Erythroblast (primary cell): ENCODE results near the gene KCTD14.

Experiments used
- GATA1 ChIP-seq: IDR thresholded peaks from 2 replicates; pipeline ENCODE4 v1.6.1; 2011; ENCODE audit warnings: low read depth, mild to moderate bottlenecking, control low read depth, low read length, moderate library complexity
- POLR2A ChIP-seq: IDR thresholded peaks from 2 replicates; pipeline ENCODE4 v1.6.1; 2011; ENCODE audit warnings: mild to moderate bottlenecking, low read length

DNA sequence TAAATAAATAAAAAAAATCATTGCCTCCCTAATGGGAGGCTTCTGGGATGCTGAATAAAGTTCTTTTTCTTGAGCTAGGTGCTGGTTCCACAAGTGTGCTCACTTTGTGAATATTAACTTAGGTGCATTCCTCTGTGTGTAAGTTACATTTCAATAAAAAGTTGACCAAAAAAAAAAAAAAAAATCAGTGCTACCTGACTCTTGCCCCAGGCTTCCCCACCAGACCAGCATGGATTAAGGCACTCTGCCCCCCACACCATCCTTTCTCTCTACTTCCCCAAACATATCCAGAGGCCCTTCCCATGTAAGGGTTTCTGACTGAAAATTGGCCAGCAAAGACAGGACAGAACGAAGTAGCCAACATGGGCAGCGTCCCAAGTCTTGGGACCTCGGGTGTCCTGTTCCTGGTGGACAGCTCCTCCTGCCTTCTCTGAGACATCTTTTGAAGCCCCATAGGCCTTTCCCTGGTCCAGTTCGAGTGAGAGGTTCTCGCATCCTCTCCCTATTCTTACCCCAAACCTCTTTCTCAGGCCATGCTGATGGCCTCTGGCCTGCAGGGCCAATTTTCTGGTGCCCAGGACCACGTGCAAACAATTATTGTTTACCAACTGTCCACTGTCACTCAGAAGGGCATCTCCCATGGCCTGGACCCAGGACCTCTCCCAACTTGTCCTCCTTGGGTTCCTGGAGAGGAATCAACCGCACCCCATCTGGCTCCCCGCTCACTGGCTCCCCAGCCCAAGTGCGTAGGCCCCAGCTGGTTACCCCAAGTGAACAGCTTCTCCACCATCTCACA lies 14.9 kb upstream of the KCTD14 start:
- TF ChIP-seq POLR2A (no peak), GATA1 (no peak)
